Brain microvascular endothelial cell (primary cell): Measurements from ENCODE around the gene JUND.

ENCODE experiments used
- DNase-seq: peaks from one replicate; pipeline ENCODE4 v3.0.0-alpha.2; 2020
- H3K27ac ChIP-seq: fragments of 250-450 bp; sonication (Bioruptor Pico); 2 replicates; pipeline ENCODE4 v1.5.1; 2020; ENCODE audit warnings: mild to moderate bottlenecking, moderate library complexity
- H3K27me3 ChIP-seq: fragments of 250-450 bp; sonication (Bioruptor Pico); replicated peaks from 2 replicates; pipeline ENCODE4 v1.5.1; 2020; ENCODE audit warnings: mild to moderate bottlenecking
- H3K36me3 ChIP-seq: fragments of 250-450 bp; sonication (Bioruptor Pico); replicated peaks from 2 replicates; pipeline ENCODE4 v1.5.1; 2020; ENCODE audit warnings: mild to moderate bottlenecking
- H3K4me3 ChIP-seq: 2 replicates; pipeline ENCODE4 v1.5.1; 2011; ENCODE audit warnings: low read depth, mild to moderate bottlenecking, control low read depth, low read length, moderate library complexity
- CTCF ChIP-seq: IDR thresholded peaks from 2 replicates; pipeline ENCODE4 v1.5.1; 2011; ENCODE audit warnings: low read depth, mild to moderate bottlenecking, moderate library complexity, low read length, control low read depth, inconsistent platforms; ENCODE audit errors: missing control alignments
- in situ Hi-C: cut with HindIII; loops from 2 replicates; pipeline ENCODE4 v1.10.0; 2017; ENCODE audit warnings: low sequenced_read_pairs, low pct_ligation_motif_present

The JUND gene

GRCh38 chr19:18234194-18234593, 47.2 kb downstream of the JUND start:
- Histone ChIP-seq H3K27me3 (peaks cover 3% of the 10 kb centered on the region), H3K4me3 (no peak overlapping the region), H3K36me3 (no peaks in the 10 kb centered on the region), H3K27ac (no peak overlapping the region)
- DNase-seq, result no peak
- in situ Hi-C loops, result no loop called here
- no peak for TF ChIP-seq CTCF

GRCh38 chr19:18233224-18233825, 48.1 kb downstream of the JUND start:
- TF ChIP-seq CTCF, result no peak
- Histone ChIP-seq H3K27me3 (peaks cover 3% of the 10 kb centered on the region), H3K27ac (no peak overlapping the region), H3K4me3 (no peak overlapping the region), H3K36me3 (no peaks in the 10 kb centered on the region)
- in situ Hi-C loops, result no loop called here
- DNase-seq, result no peak

- Histone ChIP-seq H3K27me3 (peaks cover 3% of the 10 kb centered on the region), H3K4me3 (no peak overlapping the region), H3K27ac (no peak overlapping the region), H3K36me3 (no peaks in the 10 kb centered on the region)
- in situ Hi-C loops, result no loop called here
- TF ChIP-seq CTCF, result peak; percentile 24
- DNase-seq, result no peak
These were observed 48.7 kb downstream of the JUND start for GRCh38 chr19:18232540-18233223.

- no peak for TF ChIP-seq CTCF
- in situ Hi-C loops, result no loop called here
- H3K27me3 ChIP-seq, result peaks cover 3% of the 10 kb centered on the region
These were observed 49.6 kb downstream of the JUND start for GRCh38 chr19:18231775-18232174.

GRCh38 chr19:18230941-18231734, 50.3 kb downstream of the JUND start:
- Histone ChIP-seq H3K36me3 (no peaks in the 10 kb centered on the region), H3K27ac (no peak overlapping the region), H3K4me3 (no peak overlapping the region), H3K27me3 (peaks cover 3% of the 10 kb centered on the region)
- TF ChIP-seq CTCF, result no peak
- DNase-seq, result peak; percentile 14
- in situ Hi-C loops, result no loop called here

More at GRCh38 chr19:18231775-18232174, 49.6 kb downstream of the JUND start:
- Histone ChIP-seq H3K27ac (no peak overlapping the region), H3K4me3 (no peak overlapping the region), H3K36me3 (no peaks in the 10 kb centered on the region)
- no peak for DNase-seq
